Skin of body (tissue), 2 donors: ENCODE data around the gene UBC. TPM values are rescaled to one million over a fixed set of nuclear protein-coding genes. Genes with fewer than 3 reads are reported as not detected.
"Not testable (repeated sequence)": the region's sequence is repeated elsewhere in the genome, so short reads cannot be mapped to it uniquely, and the experiment has no call there.

Experiments used
- DNase-seq: peaks from one replicate; lab custom pipeline; 2025; lab: John Stamatoyannopoulos, UW
- total RNA-seq: library from RNA; depleted of rRNA; stranded (reverse); fragments of >200 nt; gene quantifications from one replicate; pipeline ENCODE4 v1.2.3, GENCODE V29; 2014

Gene UBC
- total RNA-seq, 1 donor from 2014 or later = 765 TPM

DNA sequence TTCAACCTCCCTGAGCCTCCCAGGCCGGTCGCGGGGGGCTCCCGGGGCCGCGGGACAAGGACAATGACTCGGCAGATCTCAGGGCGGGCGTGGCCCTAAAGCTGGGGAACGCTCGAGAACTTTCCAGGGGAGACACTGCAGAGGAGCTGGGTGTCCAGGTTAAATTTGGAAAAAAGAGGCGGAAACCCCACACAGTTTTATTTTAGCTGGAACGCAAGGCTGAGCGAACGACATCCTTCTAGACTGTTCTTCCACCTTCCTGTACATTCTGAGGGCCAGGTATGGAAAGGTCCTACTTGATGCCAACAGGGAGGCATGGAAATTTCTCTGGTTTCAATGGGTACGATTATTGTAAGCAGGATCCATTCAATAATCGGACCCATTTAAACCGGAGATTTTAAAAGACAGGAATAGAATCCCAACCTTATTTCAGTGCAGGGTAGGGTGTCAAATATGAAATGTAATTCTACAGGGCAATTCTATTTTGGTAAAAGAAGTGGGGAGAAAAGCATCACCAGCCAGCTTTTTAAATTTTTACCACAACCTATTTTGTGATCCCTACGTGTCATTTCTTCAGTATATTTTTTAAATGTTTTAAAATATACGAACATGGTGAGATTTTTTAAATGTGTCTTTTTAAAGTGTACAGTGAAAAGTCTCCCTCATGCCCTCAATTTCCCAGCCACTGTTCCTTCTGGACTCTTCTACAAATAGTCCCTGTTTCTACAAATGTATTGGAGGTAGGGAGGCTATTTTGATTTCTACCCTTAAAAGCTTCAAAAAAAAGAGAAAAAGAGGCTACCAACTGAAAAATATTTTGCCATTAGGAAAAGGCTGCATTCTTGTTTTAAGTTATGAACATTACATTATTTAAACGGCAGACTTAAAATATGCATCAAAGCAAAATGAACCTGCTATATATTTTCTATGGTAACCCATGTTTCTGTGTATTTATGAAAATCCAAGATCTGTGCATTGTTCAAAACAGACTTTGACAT is 1.1 kb upstream of the UBC start:
- DNase-seq = no peak

DNA sequence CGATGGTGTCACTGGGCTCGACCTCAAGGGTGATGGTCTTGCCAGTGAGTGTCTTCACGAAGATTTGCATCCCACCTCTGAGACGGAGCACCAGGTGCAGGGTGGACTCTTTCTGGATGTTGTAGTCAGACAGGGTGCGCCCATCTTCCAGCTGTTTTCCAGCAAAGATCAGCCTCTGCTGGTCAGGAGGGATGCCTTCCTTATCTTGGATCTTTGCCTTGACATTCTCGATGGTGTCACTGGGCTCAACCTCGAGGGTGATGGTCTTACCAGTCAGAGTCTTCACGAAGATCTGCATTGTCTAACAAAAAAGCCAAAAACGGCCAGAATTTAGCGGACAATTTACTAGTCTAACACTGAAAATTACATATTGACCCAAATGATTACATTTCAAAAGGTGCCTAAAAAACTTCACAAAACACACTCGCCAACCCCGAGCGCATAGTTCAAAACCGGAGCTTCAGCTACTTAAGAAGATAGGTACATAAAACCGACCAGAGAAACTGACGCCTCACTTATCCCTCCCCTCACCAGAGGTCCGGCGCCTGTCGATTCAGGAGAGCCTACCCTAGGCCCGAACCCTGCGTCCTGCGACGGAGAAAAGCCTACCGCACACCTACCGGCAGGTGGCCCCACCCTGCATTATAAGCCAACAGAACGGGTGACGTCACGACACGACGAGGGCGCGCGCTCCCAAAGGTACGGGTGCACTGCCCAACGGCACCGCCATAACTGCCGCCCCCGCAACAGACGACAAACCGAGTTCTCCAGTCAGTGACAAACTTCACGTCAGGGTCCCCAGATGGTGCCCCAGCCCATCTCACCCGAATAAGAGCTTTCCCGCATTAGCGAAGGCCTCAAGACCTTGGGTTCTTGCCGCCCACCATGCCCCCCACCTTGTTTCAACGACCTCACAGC is 717 bp downstream of the UBC start:
- DNase-seq = no peak

DNA sequence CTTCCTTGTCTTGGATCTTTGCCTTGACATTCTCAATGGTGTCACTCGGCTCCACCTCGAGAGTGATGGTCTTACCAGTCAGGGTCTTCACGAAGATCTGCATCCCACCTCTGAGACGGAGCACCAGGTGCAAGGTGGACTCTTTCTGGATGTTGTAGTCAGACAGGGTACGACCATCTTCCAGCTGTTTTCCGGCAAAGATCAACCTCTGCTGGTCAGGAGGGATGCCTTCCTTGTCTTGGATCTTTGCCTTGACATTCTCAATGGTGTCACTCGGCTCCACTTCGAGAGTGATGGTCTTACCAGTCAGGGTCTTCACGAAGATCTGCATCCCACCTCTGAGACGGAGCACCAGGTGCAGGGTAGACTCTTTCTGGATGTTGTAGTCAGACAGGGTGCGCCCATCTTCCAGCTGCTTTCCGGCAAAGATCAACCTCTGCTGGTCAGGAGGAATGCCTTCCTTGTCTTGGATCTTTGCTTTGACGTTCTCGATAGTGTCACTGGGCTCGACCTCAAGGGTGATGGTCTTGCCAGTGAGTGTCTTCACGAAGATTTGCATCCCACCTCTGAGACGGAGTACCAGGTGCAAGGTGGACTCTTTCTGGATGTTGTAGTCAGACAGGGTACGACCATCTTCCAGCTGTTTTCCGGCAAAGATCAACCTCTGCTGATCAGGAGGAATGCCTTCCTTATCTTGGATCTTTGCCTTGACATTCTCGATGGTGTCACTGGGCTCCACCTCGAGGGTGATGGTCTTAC is 1.7 kb downstream of the UBC start:
- not testable (repeated sequence) for DNase-seq

DNA sequence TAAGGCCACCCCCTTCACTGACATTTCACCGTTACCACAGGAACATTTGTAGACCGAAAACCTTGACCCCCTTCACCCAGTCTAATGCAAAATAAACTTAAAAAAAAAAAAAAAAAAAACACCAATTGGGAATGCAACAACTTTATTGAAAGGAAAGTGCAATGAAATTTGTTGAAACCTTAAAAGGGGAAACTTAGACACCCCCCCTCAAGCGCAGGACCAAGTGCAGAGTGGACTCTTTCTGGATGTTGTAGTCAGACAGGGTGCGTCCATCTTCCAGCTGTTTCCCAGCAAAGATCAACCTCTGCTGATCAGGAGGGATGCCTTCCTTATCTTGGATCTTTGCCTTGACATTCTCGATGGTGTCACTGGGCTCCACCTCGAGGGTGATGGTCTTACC is 2.9 kb downstream of the UBC start:
- not testable (repeated sequence) for DNase-seq

DNA sequence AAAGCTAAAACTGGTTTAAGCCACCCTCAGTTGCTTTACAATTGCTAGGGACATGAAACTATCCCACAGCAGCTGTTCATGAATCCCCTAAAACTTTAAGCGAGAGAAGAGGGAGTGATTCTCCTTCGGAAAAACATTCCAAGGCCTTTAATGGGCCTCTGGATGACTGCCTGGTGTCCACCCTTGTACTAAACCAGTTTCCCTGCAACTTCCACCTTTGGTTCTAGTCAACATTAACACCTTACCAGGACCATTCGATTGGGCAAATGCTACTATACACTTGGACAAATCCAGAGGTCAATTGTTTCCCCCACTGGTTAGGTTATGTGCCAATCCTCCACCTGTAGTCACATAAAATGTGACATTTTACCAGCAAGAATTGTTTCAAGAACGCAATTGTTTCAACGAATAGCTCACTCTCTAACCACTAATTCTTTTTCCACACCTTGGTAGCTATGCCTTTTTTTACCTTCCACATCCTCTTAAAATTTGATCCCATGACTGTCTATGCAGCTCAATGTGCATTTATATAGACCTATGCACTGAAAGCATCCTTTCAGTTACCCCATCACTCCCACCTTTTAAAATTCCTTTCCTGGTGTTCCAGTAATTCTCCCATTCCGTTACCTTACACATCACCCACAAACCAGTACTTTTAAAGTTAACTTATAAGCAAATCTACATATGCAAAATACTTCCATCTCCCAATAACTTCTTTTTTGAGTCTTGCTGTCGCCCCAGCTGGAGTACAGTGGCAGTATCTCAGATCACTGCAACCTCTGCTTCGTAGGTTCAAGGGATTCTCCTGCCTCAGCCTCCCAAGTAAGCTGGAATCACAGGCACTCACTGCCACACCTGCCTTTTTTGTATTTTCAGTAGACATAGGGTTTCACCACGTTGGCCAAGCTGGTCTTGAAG is 3.6 kb downstream of the UBC start:
- no peak for DNase-seq

DNA sequence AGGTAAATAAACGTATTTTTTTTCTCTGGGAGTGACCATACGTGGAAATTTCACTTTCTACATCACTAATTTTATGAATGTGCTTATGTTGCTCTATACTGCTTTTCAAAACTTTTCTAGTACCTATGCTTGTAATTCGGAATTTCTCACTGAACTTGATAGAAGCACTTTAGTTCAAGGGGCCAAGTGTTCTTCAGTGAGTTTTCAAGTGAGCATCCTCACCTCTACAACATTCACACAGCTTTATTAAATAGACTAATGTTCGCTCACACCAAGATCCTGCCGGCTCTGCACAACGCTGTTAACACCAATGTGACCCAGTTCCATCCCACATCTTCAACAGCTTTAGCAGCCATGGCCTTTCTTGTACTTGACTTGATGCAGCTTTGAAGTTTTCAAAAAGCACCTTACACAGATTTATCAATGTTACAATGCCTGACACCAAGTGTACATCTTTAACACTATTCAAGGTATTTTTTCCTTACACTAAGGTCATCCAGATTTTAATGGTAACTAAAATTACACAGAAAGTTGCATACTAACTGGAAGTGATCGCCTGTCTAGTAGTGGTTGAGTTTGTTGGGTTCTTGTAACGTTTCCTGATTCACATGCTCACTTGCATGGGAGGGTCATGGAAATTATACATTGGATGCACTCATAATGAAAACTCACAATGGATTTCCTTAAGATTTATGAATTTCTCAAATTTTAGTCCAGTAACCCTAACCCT is 4.5 kb downstream of the UBC start:
- no peak for DNase-seq

DNA sequence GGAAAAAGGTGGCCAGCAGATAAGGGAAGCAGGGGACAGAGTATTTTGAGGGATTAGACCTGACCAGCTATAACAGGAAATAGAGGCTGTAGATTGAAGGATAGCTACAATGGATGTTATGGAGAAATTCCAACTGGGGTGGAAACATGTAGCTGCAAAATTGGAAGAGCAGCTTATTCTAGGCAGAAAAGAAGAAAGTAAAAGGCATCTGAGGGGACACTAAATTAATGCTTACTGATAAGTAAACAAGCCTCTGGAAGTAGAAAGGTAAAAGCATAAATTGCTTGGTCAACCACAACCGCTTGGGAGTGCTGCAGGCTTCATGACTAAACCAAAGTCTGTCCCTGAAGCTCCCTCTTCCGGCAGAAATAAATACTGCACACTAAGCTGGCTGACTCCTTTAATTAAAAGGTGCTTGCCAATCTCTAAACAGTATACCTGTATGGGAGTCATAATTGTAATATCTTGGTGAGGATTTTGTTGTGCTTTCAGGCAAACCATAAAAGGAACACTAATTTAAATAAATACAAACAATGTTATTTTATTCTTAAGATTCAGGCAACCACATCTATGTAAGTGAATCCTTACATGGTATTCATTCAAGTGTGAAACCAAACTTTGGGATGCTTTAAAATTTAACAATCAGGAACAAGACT is 7.7 kb downstream of the UBC start:
- DNase-seq = no peak

DNA sequence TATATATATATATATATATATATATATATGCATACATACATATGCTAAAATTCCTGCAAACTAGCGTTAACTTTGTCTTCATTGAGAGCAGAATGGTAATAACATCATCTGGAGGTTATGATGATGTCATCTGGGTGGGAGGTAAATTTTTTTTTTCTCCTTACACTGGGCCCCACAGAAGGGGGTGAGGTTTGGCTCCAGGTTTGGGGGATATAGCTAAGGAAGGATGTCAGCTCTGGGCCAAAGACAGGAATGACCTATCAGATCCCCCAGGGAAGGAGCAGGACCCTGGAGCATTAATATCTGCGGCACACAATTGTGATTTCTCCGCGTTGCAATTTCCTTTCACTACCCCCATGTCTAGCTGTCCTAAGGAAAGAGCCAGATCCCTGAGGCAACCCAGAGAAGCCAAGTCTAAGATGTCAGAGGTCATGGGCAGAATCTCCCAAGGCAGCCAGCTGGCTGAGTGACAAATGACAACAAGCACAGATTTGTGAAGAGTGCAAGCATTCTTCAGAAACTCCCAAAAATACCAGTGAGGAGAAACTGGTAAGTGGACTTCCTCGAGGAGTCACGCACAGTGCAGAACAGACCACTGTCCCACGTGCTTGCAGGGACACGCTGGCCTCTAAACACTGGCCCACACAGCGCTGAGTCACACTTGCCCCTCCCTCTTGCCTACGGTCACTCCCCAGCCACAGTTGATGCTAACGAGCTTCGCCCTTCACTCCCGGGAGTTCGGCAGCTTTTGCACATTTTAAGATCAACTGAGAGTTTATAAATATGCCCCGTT is 9.9 kb downstream of the UBC start:
- peak; percentile 74 for DNase-seq

DNA sequence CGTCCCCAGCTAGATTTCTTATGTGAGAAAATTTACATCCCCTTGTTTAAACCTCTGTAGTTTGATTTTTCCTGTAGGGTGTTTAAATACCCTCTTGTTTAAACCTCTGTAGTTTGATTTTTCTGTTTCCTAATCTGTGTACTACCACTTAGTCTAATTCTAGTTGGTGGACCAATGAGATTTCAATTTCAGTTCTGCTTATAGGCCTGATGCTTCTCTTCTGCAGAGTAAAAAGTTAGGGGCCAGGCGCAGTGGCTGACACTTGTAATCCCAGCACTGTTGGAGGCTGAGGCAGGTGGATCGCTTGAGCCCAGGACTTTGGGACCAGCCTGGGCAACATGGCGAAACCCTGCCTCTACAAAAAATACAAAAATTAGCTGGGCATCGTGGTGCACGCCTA is 11.5 kb downstream of the UBC start:
- no peak for DNase-seq

DNA sequence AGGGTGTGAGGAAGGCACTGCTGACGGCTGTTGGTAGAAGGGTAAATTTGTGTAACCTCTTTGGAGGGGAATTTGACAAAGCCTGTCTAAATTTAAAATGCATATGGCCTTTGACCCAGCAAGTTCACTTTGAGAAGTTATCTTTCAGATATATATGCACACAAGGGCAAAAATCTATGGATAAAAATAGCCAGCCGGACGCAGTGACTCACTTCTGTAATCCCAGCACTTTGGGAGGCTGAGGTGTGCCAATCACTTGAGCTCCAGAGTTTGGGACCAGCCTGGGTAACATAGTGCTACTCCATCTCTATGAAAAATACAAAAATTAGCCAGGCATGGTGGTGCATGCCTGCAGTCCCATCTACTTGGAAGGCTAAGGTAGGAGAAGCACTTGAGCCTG is 13.4 kb downstream of the UBC start:
- no peak for DNase-seq

DNA sequence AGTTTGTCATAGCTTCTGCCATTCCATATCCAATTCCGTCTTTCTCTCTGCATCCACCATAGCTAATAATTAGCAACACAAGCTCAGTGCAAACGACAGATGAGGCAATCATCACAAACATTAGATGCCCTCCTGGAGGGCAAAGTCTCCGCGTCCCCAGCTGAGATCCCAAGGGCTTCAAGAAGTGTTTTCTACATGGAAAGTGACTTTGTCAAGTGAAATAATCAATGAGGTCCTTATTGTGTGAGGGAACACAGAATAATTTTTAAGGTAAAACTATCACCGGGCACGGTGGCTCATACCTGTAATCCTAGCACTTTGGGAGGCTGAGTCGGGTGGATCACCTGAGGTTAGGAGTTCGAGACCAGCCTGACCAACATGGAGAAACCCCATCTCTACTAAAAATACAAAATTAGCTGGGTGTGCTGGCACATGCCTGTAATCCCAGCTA is 14.1 kb downstream of the UBC start:
- DNase-seq = not testable (repeated sequence)

DNA sequence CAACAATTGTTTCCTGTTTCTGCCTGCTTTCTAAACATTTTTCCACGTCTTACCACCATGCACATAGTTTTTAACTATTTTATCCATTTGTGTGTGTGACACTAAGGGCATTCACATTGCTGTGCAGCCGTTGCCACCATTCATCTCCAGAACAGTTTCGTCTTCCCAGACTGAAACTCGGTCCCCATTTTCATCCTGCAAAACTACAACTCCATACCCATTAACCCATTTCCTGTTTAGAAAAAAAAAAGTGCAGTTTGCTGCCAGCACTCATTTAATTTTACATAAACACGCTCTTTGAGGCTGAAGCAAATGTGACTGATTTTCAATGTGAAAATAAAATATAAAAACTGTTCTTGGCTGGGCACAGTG is 15.5 kb downstream of the UBC start:
- DNase-seq = no peak

DNA sequence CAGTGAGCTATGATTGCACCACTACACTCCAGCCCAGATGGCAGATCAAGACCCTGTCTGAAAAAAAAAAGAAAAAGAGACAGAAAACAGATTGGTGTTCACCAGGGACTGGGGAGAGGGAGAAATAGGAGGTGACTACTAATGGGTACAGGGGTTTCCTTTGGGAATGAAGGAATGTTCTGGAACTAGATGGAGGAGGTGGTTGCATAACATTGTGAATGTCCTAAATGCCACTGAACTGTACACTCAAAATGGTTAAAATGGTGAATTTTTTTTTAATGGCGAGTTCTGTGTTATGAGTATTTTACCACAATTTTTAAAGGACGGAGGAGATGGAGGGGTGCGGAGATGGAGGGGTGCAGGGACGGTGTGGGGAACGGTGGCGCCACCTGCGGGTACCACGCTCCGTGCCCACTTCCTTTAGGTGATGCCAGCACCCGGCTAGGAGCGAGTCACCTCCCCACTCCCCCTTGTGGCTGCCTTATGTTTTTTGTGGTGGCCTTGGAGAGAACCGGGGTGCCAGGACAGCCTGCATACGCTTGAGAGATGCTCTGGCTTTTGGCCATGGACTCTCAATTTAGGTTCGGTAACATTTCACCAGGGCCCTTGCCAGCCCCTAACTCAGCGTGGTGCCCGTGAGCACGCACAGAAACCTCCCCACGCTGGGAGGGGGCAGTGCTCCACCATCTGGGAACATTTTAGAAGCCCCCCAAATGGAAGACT is 16.1 kb downstream of the UBC start:
- no peak for DNase-seq

DNA sequence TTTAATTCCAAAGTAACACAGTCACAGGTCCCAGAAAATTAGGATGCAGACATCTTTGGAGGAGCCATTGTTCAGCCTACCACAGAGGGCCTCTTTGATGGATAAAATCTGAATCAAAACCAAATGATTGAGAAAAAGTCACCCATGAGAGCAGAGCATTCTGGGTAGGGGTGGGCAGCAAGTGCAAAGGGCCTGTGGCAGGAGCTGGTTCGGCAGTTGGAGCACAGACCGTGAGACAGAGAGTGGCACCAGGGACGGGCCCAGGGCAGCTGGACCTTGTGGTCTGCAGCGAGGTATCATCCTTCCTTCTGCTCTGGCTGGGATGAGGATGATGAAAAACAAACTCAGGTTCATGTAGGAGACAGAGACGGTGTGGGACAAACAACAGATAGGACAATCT is 18.0 kb downstream of the UBC start:
- DNase-seq = no peak

DNA sequence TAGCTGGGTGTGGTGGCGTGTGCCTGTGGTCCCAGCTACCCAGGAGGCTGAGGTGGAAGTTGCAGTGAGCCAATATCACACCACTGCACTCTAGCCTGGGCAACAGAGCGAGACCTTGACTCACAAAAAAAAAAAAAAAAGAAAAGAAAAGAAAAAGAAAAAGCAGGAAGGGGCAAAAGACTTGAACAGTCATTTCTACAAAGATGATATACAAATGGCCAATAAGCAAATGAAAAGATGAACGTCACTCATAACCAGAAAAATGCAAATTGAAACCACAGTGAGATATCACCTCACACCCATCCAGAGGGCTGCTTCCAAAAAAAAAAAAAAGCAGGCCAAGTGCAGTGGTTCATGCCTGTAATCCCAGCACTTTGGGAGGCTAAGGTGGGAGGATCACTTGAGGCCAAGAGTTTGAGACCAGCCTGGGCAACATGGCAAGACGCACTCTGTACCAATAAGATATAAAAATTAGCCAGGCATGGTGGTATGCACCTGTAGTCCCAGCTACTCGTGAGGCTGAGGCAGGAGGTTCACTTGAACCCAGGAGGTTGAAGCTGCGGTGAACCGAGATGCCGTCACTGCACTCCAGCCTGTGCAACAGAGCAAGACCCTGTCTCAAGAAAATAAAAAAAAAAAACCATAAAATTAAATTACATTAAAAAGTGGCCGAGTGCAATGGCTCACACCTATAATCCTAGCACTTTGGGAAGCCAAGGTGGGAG is 20.5 kb downstream of the UBC start:
- DNase-seq = no peak

DNA sequence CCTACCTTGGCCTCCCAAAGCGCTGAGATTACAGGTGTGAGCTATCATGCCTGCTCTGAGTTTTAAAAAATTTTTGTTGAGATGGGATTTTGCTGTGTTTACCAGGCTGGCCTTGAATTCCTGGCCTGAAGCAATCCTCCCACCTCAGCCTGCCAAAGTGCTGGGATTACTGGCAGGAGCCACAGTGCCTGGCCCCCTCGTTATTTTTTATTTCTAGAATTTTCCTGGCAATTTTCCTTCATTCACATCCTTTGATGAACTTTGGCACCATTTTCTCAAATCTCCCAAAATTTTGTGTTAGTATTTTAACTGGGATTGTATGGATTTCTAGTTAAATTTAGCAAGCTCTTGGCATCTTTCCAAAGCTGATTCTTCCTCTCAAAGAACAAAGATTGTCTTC is 26.2 kb downstream of the UBC start:
- no peak for DNase-seq

DNA sequence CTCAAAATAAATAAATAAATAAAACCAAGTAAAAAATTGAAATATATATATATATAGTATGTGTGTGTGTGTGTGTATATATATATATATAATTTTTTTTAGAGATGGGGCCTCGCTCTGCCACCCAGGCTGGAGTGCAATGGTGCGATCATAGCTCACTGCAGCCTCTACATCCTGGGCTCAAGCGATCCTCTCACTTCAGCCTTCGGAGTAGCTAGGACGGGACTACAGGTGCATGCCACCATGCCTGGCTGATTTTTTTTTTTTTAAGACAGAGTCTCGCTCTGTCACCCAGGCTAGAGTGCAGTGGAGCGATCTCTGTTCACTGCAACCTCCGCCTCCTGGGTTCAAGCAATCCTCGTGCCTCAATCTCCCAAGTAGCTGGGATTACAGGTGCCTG is 26.7 kb downstream of the UBC start:
- not testable (repeated sequence) for DNase-seq
